Raji (cell line): ENCODE data around the gene ARHGAP21.

Experiments used
- POLR2A ChIP-seq: IDR thresholded peaks from 2 replicates; pipeline ENCODE4 v1.6.1; 2011; ENCODE audit warnings: low read depth, low read length, control low read depth; ENCODE audit not compliant: insufficient read depth

The ARHGAP21 gene

DNA sequence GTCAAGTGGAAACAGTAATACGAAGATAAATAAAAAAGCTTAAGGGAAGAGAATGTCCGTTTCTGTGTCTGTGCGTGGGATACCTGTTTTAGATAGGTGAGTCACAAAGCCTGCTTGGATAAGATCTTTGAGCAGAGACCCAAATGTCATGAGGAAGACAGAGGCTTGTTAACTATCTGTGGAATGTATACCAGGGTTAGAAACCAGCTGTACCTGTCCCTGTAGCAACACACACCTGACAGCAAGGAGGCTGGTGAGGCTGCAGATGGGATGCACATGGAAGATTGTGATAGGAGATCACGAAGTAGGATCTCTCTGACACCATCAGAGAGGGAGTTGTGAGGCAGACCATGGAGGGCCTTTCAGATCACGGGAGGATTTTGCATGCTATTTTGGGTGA is 105.3 kb downstream of the ARHGAP21 start:
- TF ChIP-seq POLR2A, result no peak

DNA sequence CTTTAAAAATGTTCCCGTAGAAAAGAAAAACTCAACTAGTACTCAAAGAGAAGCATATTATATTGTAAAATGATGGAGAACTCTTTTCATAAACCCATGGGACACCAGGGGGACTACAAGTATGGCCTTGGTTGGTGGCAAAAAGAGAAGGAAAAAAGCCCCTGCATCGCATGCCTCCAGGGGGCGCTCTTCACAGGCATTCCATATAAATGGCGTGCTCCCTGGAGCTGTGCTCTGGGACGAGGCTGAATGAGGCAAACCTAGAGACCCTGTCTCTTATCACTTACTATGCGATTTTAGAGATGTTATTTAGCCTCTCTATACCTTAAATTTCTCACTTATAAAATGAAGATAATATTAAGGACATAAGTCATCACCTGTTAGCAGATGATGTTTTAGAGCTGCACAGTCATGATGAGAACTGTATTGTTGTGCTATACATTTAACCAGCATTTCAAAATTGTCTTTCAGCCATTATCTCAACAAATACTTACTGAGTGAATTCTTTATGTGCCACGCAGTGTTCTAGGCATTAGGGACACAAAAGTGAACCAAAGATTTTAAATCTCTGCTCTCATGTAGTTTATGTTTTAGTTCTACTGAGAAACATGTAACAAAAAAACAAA is 105.8 kb downstream of the ARHGAP21 start:
- TF ChIP-seq POLR2A, result no peak

DNA sequence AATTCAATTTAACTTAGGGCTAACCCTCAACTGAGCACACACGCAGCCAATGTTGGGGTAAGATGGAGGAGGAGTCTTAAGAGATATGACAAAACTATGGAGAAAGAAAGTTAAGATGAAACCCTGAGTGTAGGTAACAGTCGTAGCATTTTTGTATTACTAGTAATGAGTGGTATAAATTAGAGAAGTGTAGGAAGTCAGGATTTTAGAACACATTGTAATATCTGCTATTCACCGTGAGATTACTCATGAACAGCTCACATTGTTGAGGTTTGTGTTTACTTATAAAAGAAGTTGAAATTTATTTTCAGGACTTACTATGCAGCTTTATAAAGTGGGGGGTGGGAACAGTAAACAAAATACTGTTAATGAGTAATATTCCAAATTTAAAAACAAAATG is 107.2 kb downstream of the ARHGAP21 start:
- no peak for TF ChIP-seq POLR2A

DNA sequence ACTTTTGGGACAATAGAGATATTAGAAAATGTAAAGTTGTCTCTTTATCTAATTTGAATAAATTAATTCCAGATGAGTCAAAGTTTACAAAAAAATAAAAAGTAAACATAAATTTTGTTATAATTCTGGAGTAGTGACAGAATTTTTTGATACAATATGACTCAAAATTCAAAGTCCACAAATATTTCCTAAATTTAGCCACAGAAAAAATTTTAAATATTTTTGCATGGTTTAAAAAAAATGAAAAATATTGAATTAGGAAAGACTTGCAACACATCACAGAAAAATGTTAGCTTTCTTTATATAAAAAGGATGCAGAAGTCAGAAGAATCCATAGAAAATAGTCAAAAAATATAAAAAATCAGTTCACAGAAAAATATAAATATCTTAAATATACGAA is 117.7 kb downstream of the ARHGAP21 start:
- no peak for TF ChIP-seq POLR2A

DNA sequence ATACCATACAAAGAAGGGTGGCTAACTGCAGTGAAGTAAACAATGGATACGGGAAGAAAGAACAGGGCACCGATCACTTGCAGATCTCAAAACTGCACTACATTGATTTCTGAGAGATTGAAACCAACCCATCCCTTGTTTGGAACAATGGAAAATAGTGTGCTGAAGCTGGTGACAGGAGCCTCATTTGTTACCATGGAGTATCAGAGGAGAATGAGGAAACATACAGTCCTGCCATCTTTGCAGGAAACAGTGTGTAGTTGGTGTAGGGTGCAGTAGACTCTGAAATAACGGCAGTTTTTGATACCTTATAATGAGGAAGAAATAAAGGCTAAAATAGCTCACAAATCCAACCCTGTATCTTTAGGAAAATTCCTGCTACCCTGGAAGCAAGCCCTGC is 118.5 kb downstream of the ARHGAP21 start:
- no peak for TF ChIP-seq POLR2A

DNA sequence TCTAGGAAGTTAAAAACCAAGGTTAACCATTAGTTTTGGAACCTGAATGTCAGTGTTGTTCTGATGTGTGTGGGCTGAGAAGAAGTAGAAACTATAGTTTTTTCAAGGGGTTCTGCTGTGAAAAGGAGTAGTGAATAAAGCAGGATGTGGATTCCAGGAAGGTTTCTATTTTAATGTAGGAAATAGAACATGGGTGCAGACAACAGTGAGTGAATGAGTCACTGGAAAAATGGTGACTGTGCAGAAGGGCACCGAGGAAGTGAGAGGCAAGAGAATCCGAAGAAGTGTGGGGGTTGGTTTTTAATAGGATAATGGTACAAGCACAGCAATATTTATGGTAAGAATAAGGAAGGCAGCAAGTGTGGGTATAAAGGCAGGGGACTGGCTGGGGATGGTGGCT is 120.4 kb downstream of the ARHGAP21 start:
- TF ChIP-seq POLR2A, result no peak

DNA sequence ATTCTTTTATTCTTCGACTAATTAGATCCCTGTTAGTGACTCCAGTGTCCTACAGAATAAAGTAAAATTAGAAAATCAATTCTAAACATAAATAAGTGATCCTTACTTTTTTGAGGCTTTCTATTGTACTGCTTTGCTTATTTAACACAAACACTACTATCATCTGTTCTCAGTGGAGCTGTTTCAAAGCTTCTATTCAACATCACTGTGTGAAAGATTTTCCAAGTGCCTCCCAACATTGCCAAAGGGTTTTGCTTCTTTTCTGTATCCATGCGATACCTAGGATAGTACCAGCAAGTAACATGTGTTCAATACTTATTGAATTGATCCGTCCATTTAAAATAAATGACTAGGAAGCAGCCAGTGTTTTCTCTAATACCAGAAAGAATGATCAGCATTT is 125.7 kb downstream of the ARHGAP21 start:
- TF ChIP-seq POLR2A, result no peak

DNA sequence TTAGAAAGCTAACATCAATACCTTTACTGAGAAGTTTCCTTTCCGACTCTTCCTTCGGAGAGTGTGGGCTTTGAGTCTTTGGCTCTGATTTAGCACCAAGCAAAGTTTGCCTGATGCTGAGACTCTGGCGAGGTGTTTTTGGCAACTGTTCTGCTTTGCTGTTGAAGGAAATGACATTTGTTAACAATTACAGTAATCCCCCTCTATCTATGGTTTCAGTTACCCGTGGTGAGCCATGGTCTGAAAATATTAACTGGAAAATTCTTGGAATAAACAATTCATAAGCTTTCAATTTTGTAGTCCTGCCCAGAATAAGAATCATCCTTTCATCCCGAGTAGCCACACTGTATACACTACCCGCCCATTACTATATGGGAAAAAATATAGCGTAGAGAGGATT is 126.3 kb downstream of the ARHGAP21 start:
- TF ChIP-seq POLR2A, result no peak

DNA sequence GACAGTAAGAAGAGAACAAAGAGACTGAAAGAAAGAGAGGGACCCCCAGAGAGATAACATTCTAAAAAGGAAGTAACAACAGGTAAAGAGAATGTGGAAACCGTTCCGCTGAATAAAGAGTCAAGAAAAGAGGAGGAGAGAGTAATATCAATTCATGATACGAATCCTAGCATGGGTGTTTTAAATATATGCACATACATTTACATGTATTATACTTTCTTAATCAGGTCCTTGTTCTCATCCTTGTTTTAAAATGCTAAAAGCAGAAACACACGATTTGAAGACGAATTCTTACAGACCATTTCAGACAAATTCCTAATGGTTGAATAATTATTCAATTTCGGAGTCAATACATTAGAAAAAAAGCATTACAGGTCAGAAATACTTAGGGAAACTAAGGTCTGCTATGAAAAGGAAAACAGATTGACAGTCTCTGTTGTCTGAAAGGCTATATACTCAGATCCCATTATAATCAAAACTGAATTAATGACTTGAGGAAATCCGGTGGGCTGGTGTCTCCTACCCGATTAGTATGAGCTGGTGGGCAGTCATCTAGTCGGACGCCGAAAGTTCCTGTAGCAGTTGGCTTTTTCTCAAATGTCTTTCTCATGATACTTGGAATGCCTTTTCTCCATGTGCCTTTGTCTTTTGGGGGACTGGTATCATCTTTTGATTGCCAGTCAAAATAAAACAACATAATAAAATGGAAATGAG is 127.3 kb downstream of the ARHGAP21 start:
- TF ChIP-seq POLR2A, result no peak

DNA sequence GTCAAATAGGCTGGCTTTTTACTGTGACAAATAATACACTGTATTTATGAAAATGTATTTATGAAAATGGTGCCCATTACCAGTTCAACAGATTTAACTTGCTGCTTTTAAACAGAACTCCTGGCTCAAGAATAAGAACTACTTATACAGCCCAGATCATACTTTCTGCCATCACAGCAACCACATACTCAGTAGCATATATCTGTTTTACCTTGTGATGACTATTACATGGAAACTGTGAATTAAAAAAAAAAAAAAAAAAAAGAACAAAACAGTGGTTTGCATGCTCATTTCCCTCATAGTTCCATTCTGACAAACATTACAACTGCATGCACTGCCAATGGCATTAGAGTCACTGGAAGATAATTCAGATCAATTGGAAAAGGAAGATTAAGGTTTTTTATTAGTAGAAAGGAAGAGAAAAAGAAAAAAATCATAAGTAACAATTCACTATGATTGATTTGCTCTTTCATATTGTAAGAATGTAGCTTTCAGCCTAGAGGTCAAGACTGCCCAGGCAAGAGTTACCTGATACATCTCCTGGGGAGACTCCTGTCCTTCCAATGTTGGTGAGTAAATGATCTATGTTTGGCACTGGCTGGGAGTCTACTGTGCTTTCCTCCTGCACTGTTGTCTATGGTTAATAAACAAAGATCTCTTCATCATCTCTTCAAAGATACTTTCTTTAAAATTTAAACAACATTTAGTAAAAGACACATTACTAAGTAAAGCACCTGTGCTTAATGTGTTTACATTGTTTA is 132.8 kb downstream of the ARHGAP21 start:
- TF ChIP-seq POLR2A, result no peak

DNA sequence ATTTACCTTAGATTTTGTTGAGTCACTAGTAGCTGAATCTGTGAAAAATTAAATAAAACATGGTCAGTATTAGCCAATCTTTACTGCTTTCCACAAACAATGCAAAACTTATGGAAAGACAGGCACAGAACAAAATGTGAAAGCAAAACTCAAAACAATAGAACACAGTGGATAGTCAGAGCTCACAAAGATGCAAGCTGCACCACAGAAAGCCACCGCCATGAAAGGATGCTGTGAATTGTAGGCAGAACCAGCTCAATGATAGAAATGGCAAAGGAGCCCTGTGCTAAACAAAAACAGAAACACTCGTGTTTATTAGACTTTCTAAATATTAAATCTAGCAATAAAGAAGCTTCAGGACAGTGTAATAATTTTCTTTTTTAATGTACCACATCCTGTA is 134.4 kb downstream of the ARHGAP21 start:
- no peak for TF ChIP-seq POLR2A

DNA sequence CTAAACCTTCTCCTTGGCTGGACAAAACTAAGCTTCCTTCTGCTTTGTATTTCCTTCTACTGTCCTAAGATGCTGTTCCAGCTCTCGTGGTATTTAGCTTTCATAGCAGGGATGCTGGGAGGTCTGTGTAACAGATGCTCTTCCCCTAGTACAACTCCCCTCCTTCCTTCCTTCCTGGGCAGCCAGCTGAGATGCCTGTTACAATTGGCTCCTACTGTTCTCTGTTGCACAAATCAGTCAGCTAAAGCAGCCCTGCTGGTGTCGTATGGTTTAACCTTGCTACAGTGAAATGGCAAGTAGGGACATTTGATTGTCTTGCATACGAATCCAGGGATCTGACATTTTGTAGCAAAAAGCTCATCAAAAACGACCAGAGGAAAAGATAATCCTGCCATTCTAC is 143.8 kb downstream of the ARHGAP21 start:
- TF ChIP-seq POLR2A, result no peak

DNA sequence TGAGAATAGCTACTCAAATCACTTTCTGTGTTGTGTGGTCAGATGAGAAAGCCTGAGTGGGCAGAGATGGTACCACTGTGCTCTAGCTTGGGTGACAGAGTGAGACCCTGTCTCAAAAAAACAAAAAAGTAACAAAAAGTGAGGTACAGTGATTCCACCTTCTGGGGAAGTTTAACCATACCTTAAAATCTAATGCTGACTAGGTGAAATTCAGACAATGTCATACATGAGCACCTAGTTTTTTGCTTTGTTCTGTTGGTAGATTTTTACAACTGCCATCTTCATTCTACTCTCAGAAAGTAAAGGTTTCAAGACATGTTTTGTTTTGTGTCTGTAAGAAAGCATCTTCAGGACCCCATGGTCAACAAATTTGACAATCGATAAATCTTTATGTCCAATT is 144.2 kb downstream of the ARHGAP21 start:
- TF ChIP-seq POLR2A, result no peak

DNA sequence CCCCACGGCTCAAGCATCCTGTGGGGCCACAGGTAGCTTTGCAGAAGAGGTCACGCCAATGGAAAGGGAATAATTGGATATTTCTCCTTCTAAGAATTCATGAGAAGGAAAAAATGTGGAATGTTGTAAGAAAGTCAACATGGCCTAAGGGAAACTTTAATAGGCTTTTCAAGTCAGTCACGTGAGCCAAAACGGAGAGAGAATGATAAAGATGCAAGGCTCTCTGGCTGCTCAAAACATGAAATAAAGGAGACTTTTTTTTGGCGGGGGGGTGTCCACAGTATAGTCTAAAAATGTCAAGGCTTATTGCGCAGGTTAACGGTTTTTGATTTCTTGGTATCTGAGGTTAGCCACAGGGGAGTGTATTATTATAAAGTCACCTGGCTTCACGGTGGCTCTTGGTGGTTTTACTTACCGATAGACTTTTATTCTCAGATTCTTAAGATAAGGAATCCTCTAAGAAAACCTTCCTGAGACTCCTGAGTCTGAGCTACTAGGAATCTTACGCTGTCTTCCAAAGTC is 148.1 kb downstream of the ARHGAP21 start:
- no peak for TF ChIP-seq POLR2A

DNA sequence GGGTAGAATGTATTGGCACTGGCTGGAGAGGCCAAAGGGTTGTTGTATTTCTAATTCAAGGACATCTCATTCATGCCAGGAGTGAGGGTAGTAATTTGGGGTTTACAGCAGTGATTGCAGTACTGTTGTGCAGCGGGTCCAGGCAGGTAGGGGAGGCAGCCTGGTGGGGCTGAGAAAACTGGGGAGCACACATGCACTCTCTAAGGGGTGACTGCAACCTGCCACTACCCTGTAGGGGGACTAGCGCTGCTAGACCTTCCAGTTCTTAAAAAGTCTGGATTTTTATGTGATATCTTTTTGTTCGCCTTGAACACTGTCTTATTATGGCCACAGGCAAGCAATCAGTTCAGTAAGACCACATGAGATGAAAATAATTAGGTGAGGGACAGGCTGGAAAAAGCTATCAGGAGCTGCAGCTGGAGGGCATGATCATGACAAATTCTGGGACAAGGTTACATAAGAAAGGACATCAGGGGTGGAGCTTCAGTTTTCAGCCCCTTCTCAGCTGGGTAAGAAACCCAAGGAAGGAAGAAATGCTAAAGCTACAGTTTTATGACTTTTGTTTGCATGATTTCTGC is 149.0 kb downstream of the ARHGAP21 start:
- no peak for TF ChIP-seq POLR2A

DNA sequence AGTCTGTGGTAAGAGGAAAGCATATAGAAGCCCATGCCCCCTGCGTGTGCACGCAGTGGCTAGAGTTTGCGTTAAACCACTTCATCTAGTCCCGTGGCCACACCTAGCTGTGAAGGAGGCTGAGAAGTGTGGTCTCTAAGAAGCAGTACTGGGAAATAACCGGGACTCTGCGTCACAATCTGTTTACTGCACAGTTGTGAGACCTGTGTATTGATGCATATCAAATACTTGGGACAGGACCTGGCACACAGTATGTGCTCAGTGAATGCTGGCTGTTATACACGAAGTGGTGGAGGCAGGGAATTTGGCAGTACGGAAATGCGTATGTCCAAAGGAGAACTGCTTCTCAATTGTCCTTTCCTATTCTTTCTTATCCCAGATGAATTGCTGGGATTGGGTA is 149.5 kb downstream of the ARHGAP21 start:
- no peak for TF ChIP-seq POLR2A
